ENCODE measurements around the gene SLC10A7. TPM values are rescaled to one million over a fixed set of nuclear protein-coding genes. Genes with fewer than 3 reads are reported as not detected.

Gene SLC10A7
- total RNA-seq, 1 donor from 2014 or later = 11.4 TPM

- H3K4me3 ChIP-seq = no peak overlapping the region
- H3K36me3 ChIP-seq = no peaks in the 10 kb centered on the region
- H3K9me3 ChIP-seq = no peaks in the 10 kb centered on the region
- intact Hi-C loops (cut with DNase I) = no loop called here
- no peaks in the 10 kb centered on the region for H3K4me1 ChIP-seq
- DNase-seq (ENCODE audit: low spot score in 2 of 2) = no peak
- no peak overlapping the region for H3K27ac ChIP-seq
- H3K27me3 ChIP-seq = no peaks in the 10 kb centered on the region
- no peak for TF ChIP-seq CTCF (IDR thresholded peaks at IDR 0.05)
Measured at GRCh38 chr4:146224326-146224966, 297.3 kb downstream of the SLC10A7 start.

GRCh38 chr4:146222313-146222712 is 299.4 kb downstream of the SLC10A7 start:
- no peaks in the 10 kb centered on the region for H3K9me3 ChIP-seq
- H3K27me3 ChIP-seq = no peaks in the 10 kb centered on the region
- no peaks in the 10 kb centered on the region for H3K36me3 ChIP-seq
- no peak for TF ChIP-seq CTCF (IDR thresholded peaks at IDR 0.05)
- no peaks in the 10 kb centered on the region for H3K4me1 ChIP-seq
- H3K4me3 ChIP-seq = no peak overlapping the region
- DNase-seq (ENCODE audit: low spot score in 2 of 2) = no peak
- H3K27ac ChIP-seq = no peak overlapping the region
- intact Hi-C loops (cut with DNase I) = no loop called here

- DNase-seq (ENCODE audit: low spot score in 2 of 2) = no peak
- Histone ChIP-seq H3K4me3 (no peak within 1 kb of the TSS), H3K4me1 (no peaks in the 10 kb centered on the region), H3K27ac (no peak within 1 kb of the TSS), H3K36me3 (no peaks in the 10 kb centered on the region), H3K9me3 (no peaks in the 10 kb centered on the region), H3K27me3 (no peaks in the 10 kb centered on the region)
- TF ChIP-seq CTCF (IDR thresholded peaks at IDR 0.05) = no peak
- intact Hi-C loops (cut with DNase I) = no loop called here
Measured at GRCh38 chr4:146214238-146214637, 307.5 kb downstream of the SLC10A7 start, which contains the start of gene REELD1. TSS of gene REELD1 (plus strand) at chr4:146214538. CDS start at chr4:146216953, 2,415 bp downstream.

GRCh38 chr4:146212781-146213180 is 309.0 kb downstream of the SLC10A7 start:
- H3K27me3 ChIP-seq = no peaks in the 10 kb centered on the region
- H3K9me3 ChIP-seq = no peaks in the 10 kb centered on the region
- no peak overlapping the region for H3K4me3 ChIP-seq
- no peak for DNase-seq (ENCODE audit: low spot score in 2 of 2)
- no peak overlapping the region for H3K27ac ChIP-seq
- TF ChIP-seq CTCF (IDR thresholded peaks at IDR 0.05) = no peak
- intact Hi-C loops (cut with DNase I) = no loop called here
- no peaks in the 10 kb centered on the region for H3K4me1 ChIP-seq
- no peaks in the 10 kb centered on the region for H3K36me3 ChIP-seq

GRCh38 chr4:146211440-146211839 is 310.3 kb downstream of the SLC10A7 start:
- intact Hi-C loops (cut with DNase I) = no loop called here
- Histone ChIP-seq H3K4me3 (no peak overlapping the region), H3K36me3 (no peaks in the 10 kb centered on the region), H3K27ac (no peak overlapping the region), H3K27me3 (no peaks in the 10 kb centered on the region), H3K9me3 (no peaks in the 10 kb centered on the region), H3K4me1 (no peaks in the 10 kb centered on the region)
- DNase-seq (ENCODE audit: low spot score in 2 of 2) = no peak
- no peak for TF ChIP-seq CTCF (IDR thresholded peaks at IDR 0.05)

GRCh38 chr4:146210890-146211289 is 310.9 kb downstream of the SLC10A7 start:
- intact Hi-C loops (cut with DNase I) = no loop called here
- Histone ChIP-seq H3K36me3 (no peaks in the 10 kb centered on the region), H3K4me1 (no peaks in the 10 kb centered on the region), H3K27me3 (no peaks in the 10 kb centered on the region), H3K9me3 (no peaks in the 10 kb centered on the region), H3K27ac (no peak overlapping the region), H3K4me3 (no peak overlapping the region)
- DNase-seq (ENCODE audit: low spot score in 2 of 2) = no peak
- no peak for TF ChIP-seq CTCF (IDR thresholded peaks at IDR 0.05)

Data from ascending aorta (tissue), 2 donors.